KOPT-K1 (cell line): ENCODE results near the gene SUSD3.

Source experiments
- H3K27ac ChIP-seq: fragments of 200-600 bp; sonication (generic); 2 replicates; pipeline ENCODE4 v1.5.1; 2016; ENCODE audit warnings: antibody characterized with exemption, mild to moderate bottlenecking, low read depth, low read length; ENCODE audit not compliant: poor library complexity, severe bottlenecking
- H3K36me3 ChIP-seq: fragments of 200-600 bp; sonication (generic); 2 replicates; pipeline ENCODE4 v1.5.1; 2017; ENCODE audit warnings: antibody characterized with exemption, mild to moderate bottlenecking, low read length, moderate library complexity; ENCODE audit not compliant: insufficient read depth
- H3K9me3 ChIP-seq: fragments of 200-600 bp; sonication (generic); 2 replicates; pipeline ENCODE4 v1.5.1; 2017; ENCODE audit warnings: antibody characterized with exemption, low read length, mild to moderate bottlenecking; ENCODE audit not compliant: insufficient read depth, poor library complexity, severe bottlenecking

Gene SUSD3

DNA sequence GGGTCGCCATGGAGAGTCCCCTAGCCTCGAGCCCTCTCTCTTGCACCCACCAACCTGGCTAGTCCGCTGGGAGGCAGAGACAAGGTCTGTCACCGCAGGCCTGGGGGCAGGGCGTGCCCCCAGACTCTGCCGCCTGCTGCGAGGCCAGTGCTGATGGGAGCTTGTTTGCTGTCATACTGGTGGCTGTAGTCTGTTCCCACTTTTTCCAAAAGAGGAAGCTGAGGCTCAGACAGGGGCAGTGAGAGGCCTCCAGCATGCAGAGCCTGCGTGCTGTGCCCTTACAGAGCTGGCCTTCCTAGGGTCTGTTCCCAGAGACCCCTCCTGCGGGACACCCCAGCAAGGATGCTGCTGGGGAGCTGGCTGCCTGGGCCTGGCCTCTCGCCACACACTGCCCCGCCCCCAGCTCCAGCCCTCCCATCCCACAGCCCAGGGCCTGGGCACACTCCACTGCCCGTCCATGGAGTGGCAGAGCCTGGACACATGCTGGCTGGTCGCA, 21.0 kb upstream of the SUSD3 start:
- Histone ChIP-seq H3K36me3 (peaks cover 20% of the 10 kb centered on the region; the same call in 1 of the 2 replicates), H3K27ac (no peak overlapping the region), H3K9me3 (no peaks in the 10 kb centered on the region)

DNA sequence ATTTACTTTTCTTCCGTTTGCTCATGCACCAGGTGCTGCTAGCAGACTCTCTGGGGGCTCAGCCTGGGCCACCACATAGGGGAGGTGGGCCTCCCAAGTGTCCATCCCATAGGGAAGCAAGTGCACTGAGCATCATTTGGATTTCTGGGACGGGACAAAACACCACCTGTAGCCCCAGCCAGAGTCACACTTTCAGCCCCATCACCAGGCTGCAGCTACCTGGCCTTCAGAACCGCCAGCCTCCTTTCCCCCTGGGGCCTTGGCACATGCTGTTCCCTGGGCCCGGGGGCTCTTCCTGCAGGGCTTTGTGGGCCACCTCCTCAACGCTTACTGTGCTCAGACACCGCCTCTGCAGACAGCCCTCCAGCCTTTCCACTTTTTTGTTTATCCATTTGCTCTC, 19.6 kb upstream of the SUSD3 start:
- no peak overlapping the region for H3K27ac ChIP-seq
- H3K9me3 ChIP-seq, result no peaks in the 10 kb centered on the region
- H3K36me3 ChIP-seq, result peaks cover 6% of the 10 kb centered on the region; the same call in 1 of the 2 replicates

GRCh38 chr9:93039456-93039855, 19.0 kb upstream of the SUSD3 start:
- Histone ChIP-seq H3K9me3 (no peaks in the 10 kb centered on the region), H3K36me3 (peaks cover 2% of the 10 kb centered on the region; the same call in 1 of the 2 replicates), H3K27ac (no peak overlapping the region)

DNA sequence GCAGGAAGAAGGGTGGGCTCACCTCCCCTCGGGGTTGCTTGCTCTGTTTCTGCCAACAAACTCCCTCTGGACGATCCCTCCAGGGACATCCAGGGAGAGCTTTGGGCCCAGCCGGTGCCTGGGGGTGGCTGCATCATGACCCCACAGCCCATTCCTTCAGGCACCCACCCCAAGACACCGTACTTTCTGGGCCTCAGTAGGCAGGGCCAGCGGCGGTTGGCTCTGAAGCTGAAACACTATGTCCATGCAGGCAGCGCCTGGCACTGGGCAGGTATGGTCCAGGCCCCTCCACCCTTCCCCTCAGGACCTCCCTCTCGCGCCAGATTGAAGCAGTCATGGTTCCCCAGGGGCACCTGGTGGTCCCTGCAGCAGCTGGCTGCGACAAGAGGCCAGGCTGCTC, 18.5 kb upstream of the SUSD3 start:
- H3K27ac ChIP-seq, result no peak overlapping the region
- H3K9me3 ChIP-seq, result no peaks in the 10 kb centered on the region
- no peaks in the 10 kb centered on the region; the same call in 1 of the 2 replicates for H3K36me3 ChIP-seq

DNA sequence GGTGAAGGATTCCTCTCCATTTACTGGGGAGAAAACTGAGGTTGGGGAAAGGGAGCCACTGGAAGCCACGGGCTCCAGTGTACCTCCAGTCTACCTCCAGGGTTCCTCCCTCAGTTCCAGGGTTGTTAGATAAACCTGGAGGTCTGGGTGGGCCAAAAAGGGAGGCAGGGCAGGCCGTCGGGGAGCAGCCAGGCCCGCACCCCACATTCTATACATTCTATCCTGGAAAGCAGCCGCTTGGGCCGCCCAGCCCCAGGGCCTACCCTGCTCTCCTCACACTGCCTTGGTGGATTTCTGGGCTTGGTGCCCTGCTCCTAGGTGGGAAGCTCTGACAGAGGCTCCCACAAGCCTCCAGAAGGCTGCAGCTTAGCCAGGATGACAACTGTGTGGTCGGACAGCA, 18.1 kb upstream of the SUSD3 start:
- no peak overlapping the region for H3K27ac ChIP-seq
- no peaks in the 10 kb centered on the region for H3K9me3 ChIP-seq
- no peaks in the 10 kb centered on the region; the same call in 1 of the 2 replicates for H3K36me3 ChIP-seq

DNA sequence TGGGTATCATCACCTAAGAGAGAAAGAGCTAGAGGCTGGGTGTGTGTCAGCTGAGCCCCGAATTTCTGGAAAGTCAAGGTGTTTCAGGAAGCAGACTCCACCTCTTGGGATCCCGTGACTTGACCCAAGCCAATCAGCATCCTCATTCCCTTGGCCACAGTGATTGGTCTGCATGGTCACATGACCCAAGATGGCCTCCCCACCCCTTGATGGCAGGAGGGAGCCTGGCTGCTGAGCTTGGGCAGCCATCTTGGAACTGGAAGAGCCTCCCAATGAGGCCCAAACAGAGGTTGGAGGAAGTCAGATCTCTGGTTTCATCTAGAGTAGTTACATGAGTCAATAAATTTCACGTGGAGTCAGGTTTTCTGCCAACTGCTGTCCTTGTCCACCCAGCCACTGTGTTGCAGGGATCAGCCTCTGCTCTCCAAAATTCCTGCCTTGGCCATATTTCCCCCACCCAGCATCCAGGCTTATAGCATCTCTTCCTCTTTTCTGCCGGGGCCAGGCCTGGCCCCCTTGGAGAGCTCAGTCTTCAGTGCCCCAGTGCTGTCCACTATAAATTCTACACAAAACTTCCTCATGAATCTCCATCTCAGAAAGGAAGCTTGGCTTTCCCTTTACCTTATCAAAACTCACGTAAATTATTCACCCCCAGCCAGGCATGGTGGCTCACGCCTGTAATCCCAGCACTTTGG, 17.2 kb upstream of the SUSD3 start:
- no peaks in the 10 kb centered on the region for H3K9me3 ChIP-seq
- H3K27ac ChIP-seq, result no peak overlapping the region
- no peaks in the 10 kb centered on the region for H3K36me3 ChIP-seq

GRCh38 chr9:93043122-93043521, 15.4 kb upstream of the SUSD3 start:
- Histone ChIP-seq H3K27ac (no peak overlapping the region), H3K36me3 (no peaks in the 10 kb centered on the region), H3K9me3 (no peaks in the 10 kb centered on the region)

DNA sequence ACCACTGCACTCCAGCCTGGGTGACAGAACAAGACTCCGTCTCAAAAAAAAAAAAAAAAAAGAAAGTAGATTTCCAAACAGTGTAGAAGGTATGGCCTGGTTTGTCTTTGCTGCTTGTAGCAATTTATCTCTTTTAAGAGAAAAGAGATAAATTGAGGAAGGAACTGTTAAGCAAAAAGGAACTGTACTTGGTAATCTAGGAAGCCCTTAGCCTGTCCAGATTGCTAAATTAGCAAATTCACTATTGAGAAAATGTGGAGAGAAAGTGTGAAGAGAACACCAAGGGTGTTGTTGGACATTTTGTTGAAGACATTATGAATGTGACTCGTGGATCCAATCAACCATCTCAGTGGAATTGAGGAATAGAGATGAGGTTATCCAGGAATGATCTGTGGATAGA, 13.0 kb upstream of the SUSD3 start:
- Histone ChIP-seq H3K9me3 (no peaks in the 10 kb centered on the region), H3K27ac (no peak overlapping the region), H3K36me3 (no peaks in the 10 kb centered on the region)

GRCh38 chr9:93048566-93049448, 9.7 kb upstream of the SUSD3 start:
- Histone ChIP-seq H3K36me3 (no peaks in the 10 kb centered on the region), H3K27ac (no peak overlapping the region), H3K9me3 (no peaks in the 10 kb centered on the region)

DNA sequence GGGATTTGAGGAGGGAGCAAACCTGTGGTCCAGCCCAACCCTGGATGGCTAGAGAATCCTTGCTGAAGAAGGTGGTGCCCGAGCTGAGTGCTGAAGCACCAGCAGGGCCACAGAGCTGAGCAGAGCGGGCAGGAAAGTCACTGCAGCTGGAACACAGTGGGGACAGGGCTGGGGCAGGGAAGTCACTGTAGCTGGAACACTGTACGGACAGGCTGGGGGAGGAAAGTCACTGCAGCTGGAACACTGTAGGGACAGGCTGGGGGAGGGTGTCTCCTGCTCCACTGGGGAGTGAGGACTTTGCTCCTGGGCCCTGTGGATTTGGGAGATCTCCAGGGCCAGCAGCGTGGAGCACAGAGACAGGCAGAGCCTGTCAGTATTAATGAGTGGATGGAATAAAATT, 9.0 kb upstream of the SUSD3 start:
- Histone ChIP-seq H3K9me3 (no peaks in the 10 kb centered on the region), H3K27ac (no peak overlapping the region), H3K36me3 (no peaks in the 10 kb centered on the region)

DNA sequence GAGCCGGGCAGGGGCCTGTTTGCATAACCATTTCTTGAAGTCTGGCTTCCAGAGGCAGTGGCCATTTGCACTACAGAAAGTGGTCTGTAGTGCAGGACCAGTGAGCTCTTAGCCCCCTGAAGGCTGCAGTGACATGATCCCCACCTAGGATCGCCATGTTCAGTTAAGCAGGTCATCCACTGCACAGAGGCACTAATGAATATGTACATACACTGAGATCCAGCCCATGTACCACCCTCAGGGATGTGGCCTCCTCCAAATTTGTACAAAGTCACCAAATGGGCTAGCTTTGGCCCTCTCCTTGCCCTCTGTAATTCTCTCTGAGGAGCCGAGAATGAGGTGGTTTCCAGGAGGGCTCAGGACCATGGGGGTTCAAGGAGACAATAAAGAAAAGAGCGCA, 8.3 kb upstream of the SUSD3 start:
- H3K36me3 ChIP-seq, result no peaks in the 10 kb centered on the region
- H3K9me3 ChIP-seq, result no peaks in the 10 kb centered on the region
- H3K27ac ChIP-seq, result no peak overlapping the region

DNA sequence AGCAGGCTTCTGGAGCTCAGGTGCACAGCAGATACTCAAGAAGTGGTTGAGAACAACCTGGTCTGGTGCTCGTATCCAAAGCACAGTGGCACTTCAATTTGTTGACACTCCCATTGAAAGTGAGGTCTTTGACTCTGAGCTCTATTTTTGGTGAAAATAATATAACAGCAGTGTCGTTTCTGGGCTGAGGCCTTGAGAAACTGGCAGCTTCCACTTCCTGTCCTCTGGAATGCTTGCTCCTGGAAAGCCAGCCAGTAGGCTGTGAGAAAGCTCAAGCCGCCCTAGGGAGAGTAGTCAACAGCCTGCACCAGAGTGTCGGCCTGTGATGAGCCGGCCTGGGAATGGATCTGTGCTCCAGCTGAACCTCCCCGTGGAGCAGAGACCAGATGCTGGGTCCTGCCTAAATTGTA, 6.8 kb upstream of the SUSD3 start:
- Histone ChIP-seq H3K27ac (no peak overlapping the region), H3K9me3 (no peaks in the 10 kb centered on the region)

DNA sequence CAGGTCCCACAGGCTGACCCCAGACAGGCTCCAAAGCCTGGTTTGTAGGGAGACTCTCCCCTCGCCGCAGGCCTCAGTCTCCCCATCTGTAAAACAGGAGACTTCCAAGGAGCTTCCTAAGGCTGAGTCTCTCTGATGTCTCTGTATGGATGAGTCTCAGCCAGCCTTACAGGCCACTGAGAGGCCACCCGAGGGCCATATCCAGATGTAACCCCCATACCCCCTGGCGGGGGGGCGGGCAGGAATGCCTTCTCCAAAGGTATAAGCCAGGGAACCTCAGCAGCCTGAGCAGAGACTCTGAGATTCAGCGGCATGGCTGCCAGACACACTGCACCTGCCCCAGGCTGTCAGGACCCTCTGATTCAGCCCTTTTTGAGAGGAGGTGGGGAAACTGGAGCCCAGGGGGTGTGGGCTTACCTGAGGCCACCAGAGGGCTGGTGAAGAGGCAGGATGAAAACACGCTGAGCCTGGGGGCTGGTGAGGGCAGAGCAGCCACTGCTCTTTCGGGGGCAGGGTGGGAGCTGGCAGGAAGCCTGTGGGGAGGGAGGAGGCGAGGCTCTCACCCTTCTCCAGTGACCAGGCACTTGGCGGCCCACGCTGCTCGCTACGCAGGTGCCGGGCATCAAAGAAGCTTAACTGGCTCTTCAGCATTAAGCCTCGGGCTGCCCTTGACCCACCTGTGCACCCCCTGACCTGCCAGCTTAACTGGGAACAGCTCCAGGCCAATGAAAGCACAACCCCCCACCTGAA, 5.5 kb upstream of the SUSD3 start:
- Histone ChIP-seq H3K36me3 (no peaks in the 10 kb centered on the region), H3K27ac (no peak overlapping the region), H3K9me3 (no peaks in the 10 kb centered on the region)

More for the DNA sequence above, 6.8 kb upstream of the SUSD3 start:
- no peaks in the 10 kb centered on the region for H3K36me3 ChIP-seq

GRCh38 chr9:93053781-93054331, 4.6 kb upstream of the SUSD3 start:
- H3K27ac ChIP-seq, result no peak overlapping the region
- no peaks in the 10 kb centered on the region for H3K36me3 ChIP-seq
- no peaks in the 10 kb centered on the region for H3K9me3 ChIP-seq
